Measurements from ENCODE around the gene SLC35F4.

SLC35F4 gene

DNA sequence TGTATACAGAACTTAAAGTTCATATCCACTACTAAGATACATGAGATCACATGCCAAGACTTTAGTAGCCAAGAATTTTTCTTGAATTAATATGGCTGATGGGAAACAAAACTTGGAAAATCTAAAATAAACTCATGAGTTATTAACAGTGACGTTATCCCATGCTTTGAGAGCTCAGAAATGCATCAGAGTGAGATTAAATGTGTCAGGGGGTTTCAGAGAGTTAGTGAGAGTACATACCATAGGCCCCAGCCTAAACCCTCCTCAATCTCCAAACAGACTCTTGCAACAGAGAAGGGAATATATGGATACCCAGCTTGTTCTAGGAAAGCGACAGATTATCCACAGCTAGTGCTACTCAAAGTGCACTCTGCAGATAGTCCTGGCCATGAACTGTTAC, 19.3 kb downstream of the SLC35F4 start:
- no peaks in the 10 kb centered on the region for H3K4me1 ChIP-seq (ENCODE audit: insufficient read depth, low read length, poor library complexity, severe bottlenecking)
- no peaks in the 10 kb centered on the region for H3K9me2 ChIP-seq (replicated peaks; ENCODE audit: low read depth, low read length)
- no peaks in the 10 kb centered on the region for H3K27me3 ChIP-seq (ENCODE audit: insufficient read depth, low read length, poor library complexity, severe bottlenecking)
- no peak overlapping the region for H3K9ac ChIP-seq (ENCODE audit: low read depth, low read length, poor library complexity, severe bottlenecking)
- no peak for TF ChIP-seq EZH2phosphoT487 (IDR thresholded peaks at IDR 0.05; ENCODE audit: borderline replicate concordance)
- TF ChIP-seq, protein P1, sequence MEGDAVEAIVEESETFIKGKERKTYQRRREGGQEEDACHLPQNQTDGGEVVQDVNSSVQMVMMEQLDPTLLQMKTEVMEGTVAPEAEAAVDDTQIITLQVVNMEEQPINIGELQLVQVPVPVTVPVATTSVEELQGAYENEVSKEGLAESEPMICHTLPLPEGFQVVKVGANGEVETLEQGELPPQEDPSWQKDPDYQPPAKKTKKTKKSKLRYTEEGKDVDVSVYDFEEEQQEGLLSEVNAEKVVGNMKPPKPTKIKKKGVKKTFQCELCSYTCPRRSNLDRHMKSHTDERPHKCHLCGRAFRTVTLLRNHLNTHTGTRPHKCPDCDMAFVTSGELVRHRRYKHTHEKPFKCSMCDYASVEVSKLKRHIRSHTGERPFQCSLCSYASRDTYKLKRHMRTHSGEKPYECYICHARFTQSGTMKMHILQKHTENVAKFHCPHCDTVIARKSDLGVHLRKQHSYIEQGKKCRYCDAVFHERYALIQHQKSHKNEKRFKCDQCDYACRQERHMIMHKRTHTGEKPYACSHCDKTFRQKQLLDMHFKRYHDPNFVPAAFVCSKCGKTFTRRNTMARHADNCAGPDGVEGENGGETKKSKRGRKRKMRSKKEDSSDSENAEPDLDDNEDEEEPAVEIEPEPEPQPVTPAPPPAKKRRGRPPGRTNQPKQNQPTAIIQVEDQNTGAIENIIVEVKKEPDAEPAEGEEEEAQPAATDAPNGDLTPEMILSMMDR (conservative IDR thresholded peaks at IDR 0.05; ENCODE audit: low read length), result no peak
- no peak overlapping the region for H3K4me2 ChIP-seq (ENCODE audit: low read depth, low read length, poor library complexity, severe bottlenecking)
- H3K79me2 ChIP-seq (ENCODE audit: insufficient read depth, low read length), result no peaks in the 10 kb centered on the region
- no peak overlapping the region for H2AFZ ChIP-seq (ENCODE audit: low read length)
- no peaks in the 10 kb centered on the region for H3K36me3 ChIP-seq (ENCODE audit: insufficient read depth, low read length)
- H3K4me3 ChIP-seq (ENCODE audit: low read length, poor library complexity, severe bottlenecking), result no peak overlapping the region
- H3K9me3 ChIP-seq (ENCODE audit: insufficient read depth, low read depth, low read length), result no peaks in the 10 kb centered on the region
- no peaks in the 10 kb centered on the region for H3F3A ChIP-seq (ENCODE audit: low read depth)
- no peaks in the 10 kb centered on the region for H4K20me1 ChIP-seq (ENCODE audit: insufficient read depth, low read length, poor library complexity, severe bottlenecking)

DNA sequence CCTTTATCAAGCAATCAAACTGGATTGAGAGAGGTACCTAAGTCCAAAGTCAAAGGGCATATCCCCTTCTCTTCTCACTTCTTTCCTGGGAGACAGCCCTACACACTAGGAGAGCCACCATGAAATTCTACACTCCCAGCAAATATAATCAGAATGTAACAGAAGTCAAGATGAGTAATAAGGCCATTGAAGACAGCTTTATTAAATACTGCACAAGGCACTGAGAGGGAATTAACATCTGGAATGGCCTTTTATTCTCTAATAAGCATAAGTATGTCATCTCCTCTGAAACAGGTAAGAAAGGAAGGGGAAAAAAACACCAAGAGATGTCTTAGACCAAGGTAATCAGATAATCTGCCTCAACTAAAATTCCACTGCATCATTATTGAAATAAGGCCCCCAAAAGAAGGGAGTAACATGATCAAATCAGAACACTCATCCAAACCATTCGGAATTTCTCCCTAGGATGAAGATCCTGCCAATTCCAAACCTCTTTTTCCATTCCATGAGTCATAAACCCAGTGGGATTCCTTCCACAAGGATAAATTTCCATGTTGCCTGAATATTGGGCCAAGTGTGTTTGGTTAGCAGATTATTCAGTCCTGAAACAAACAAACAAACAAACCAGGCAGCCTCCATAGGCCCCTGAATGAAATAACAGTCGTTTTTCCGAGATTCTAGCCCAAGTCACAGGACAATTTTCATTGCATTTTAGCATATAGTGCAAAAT, 19.9 kb downstream of the SLC35F4 start:
- no peaks in the 10 kb centered on the region for H3K9me2 ChIP-seq (replicated peaks; ENCODE audit: low read depth, low read length)
- no peak overlapping the region for H3K9ac ChIP-seq (ENCODE audit: low read depth, low read length, poor library complexity, severe bottlenecking)
- no peaks in the 10 kb centered on the region for H3K79me2 ChIP-seq (ENCODE audit: insufficient read depth, low read length)
- no peaks in the 10 kb centered on the region for H4K20me1 ChIP-seq (ENCODE audit: insufficient read depth, low read length, poor library complexity, severe bottlenecking)
- H3K27me3 ChIP-seq (ENCODE audit: insufficient read depth, low read length, poor library complexity, severe bottlenecking), result no peaks in the 10 kb centered on the region
- no peaks in the 10 kb centered on the region for H3K4me1 ChIP-seq (ENCODE audit: insufficient read depth, low read length, poor library complexity, severe bottlenecking)
- no peaks in the 10 kb centered on the region for H3K9me3 ChIP-seq (ENCODE audit: insufficient read depth, low read depth, low read length)
- no peaks in the 10 kb centered on the region for H3F3A ChIP-seq (ENCODE audit: low read depth)
- TF ChIP-seq EZH2phosphoT487 (IDR thresholded peaks at IDR 0.05; ENCODE audit: borderline replicate concordance), result no peak
- TF ChIP-seq, protein P1 (conservative IDR thresholded peaks at IDR 0.05; ENCODE audit: low read length), result no peak
- no peak overlapping the region for H3K4me3 ChIP-seq (ENCODE audit: low read length, poor library complexity, severe bottlenecking)
- no peak overlapping the region for H3K4me2 ChIP-seq (ENCODE audit: low read depth, low read length, poor library complexity, severe bottlenecking)
- no peaks in the 10 kb centered on the region for H3K36me3 ChIP-seq (ENCODE audit: insufficient read depth, low read length)
- H2AFZ ChIP-seq (ENCODE audit: low read length), result no peak overlapping the region

DNA sequence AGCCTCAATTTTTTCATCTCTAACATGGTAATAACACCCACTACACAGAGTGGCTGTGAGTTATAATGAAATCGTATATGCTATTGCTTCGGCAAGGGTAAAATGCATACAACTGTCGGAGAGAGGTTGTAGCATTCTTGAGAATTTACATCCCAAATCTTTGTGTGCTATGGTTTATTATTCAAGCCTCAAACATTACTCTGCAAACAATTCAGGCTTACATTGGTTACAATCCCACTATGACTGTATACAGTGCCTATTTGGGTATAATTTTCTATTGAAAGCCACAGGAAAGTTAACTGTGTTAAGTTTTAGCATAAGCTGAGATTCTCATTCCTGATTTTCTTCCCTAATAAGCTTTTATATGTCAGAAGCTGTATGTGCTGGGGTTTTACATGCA, 20.6 kb downstream of the SLC35F4 start:
- Histone ChIP-seq H3K36me3 (ENCODE audit: insufficient read depth, low read length) (no peaks in the 10 kb centered on the region), H4K20me1 (ENCODE audit: insufficient read depth, low read length, poor library complexity, severe bottlenecking) (no peaks in the 10 kb centered on the region), H3F3A (ENCODE audit: low read depth) (no peaks in the 10 kb centered on the region), H3K9me2 (replicated peaks; ENCODE audit: low read depth, low read length) (no peaks in the 10 kb centered on the region), H3K79me2 (ENCODE audit: insufficient read depth, low read length) (no peaks in the 10 kb centered on the region), H3K4me2 (ENCODE audit: low read depth, low read length, poor library complexity, severe bottlenecking) (no peak overlapping the region), H3K4me3 (ENCODE audit: low read length, poor library complexity, severe bottlenecking) (no peak overlapping the region), H2AFZ (ENCODE audit: low read length) (no peak overlapping the region), H3K4me1 (ENCODE audit: insufficient read depth, low read length, poor library complexity, severe bottlenecking) (no peaks in the 10 kb centered on the region), H3K9me3 (ENCODE audit: insufficient read depth, low read depth, low read length) (no peaks in the 10 kb centered on the region), H3K27me3 (ENCODE audit: insufficient read depth, low read length, poor library complexity, severe bottlenecking) (no peaks in the 10 kb centered on the region), H3K9ac (ENCODE audit: low read depth, low read length, poor library complexity, severe bottlenecking) (no peak overlapping the region)
- TF ChIP-seq, protein P1 (conservative IDR thresholded peaks at IDR 0.05; ENCODE audit: low read length), result no peak
- no peak for TF ChIP-seq EZH2phosphoT487 (IDR thresholded peaks at IDR 0.05; ENCODE audit: borderline replicate concordance)
